ENCODE results near the gene NAXE. TPM values are rescaled to one million over a fixed set of nuclear protein-coding genes. Genes with fewer than 3 reads are reported as not detected.
A peak's percentile ranks its signal among the peaks of the same experiment; 100 is the strongest.

NAXE gene
- total RNA-seq, 1 donor from 2014 or later: 75.6 TPM

DNA sequence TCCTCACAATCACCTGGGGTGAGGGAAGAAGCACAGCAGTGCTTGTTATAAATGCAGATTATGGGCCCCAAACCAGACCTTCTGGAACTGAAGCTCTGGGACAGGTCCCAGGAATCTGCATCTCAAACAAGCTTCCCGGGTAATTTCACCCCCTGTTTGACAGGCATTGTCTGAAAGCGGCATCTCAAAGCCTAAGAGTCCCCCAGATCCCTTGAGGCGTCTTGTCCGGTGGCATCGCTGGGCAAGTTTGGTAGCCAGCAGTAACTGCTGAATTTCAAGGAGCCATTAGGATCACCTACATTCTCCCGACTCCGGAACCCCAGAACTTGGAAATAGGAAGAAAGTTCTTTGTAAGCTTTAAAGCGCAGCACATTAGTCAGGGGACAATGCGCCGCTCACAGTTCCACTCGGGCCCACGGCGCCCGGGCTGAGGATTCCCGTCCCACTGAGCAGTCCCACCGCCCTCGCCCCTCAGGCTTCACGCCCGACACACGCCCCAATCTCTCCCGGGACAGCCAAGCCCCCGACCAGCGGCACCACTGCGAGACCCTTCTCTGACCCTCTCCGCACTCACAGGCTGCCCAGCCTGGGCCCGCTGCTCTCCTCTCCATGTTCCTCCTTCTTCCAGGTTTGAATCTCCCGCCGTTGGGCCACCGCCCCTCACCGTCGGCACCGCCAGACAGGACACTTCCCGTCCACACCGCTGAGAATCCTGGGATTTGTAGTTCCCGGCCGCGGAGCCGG lies 19.5 kb upstream of the NAXE start, which contains the start of gene IQGAP3:
TSS of gene IQGAP3 (minus strand) at position 647 of the 744 bp plus-strand sequence. CDS start at position 611, 36 bp downstream.
- Mint-ChIP-seq H3K9me3 (no peaks in the 10 kb centered on the region), H3K4me3 (peak within 1 kb of the TSS; percentile 83), H3K36me3 (ENCODE audit: low read depth) (no peaks in the 10 kb centered on the region), H3K27me3 (peaks cover 21% of the 10 kb centered on the region), H3K27ac (peak within 1 kb of the TSS; percentile 42), H3K4me1 (peaks cover 13% of the 10 kb centered on the region)
- DNase-seq (peak; percentile 69), ATAC-seq (ENCODE audit: low read depth) (peak; percentile 100)
- no peak for TF ChIP-seq CTCF (IDR thresholded peaks at IDR 0.05)
- intact Hi-C loops (cut with micrococcal nuclease): loop anchor here (2.0 to 5.0 kb wide), 2 partner anchors 45 to 91 kb away; no protein-coding TSS in a partner anchor
- POLR2A ChIA-PET: interaction anchor here (0.5 to 1.6 kb wide), 6 partner anchors 10 to 115 kb away, joined by 3 to 8 read pairs (median 4); partner anchors contain the start of genes MEF2D and NAXE
- CTCF ChIA-PET: interaction anchor here (1.0 to 2.0 kb wide), 3 partner anchors 37 to 186 kb away, joined by 3 to 6 read pairs (median 4); no protein-coding TSS in a partner anchor

- no peak for ATAC-seq (ENCODE audit: low read depth)
- intact Hi-C loops (cut with micrococcal nuclease): loop anchor here (2.0 to 5.0 kb wide), 2 partner anchors 45 to 92 kb away; no protein-coding TSS in a partner anchor
- POLR2A ChIA-PET: interaction anchor here (0.5 to 1.6 kb wide), 5 partner anchors 9 to 115 kb away, joined by 3 to 8 read pairs (median 4); partner anchors contain the start of genes MEF2D and NAXE
Measured at GRCh38 chr1:156572663-156573018, 18.9 kb upstream of the NAXE start.

DNA sequence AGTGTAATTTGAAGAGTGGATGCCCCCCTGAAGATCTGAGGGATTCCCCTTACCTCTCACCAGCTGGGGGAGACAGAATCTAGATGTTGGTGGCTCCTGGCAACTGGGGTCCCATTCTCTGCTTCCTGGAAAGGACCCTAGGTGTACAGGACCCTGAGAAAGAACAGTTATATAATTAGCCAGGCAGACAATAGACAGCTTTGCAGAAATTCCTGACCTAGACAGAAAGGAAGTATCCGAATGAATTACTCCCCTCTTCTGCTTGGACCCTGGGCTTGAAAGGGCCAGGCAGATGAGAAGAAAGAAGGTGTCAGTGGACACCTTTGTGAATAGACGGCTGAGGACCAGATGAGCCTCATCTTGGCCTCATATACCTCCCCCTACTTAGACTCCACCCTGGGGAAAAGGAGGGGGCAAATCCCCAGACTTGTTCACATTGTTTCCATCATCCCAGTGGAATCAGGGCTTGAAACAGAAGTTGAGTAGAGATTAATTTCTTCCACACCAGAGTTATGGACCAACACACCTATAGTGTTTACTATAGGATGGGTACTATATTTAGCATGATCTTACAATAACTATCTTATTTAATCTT lies 17.4 kb upstream of the NAXE start:
- H3K27me3 Mint-ChIP-seq: peaks cover 21% of the 10 kb centered on the region
- no peak for DNase-seq
- no peak overlapping the region for H3K4me3 Mint-ChIP-seq
- POLR2A ChIA-PET: interaction anchor here (0.5 kb wide), 1 partner anchor 30 kb away, joined by 4 read pairs; no protein-coding TSS in a partner anchor
- CTCF ChIA-PET: interaction anchor here (1.6 kb wide), 1 partner anchor 94 kb away, joined by 4 read pairs; no protein-coding TSS in a partner anchor
- no peak for ATAC-seq (ENCODE audit: low read depth)
- H3K4me1 Mint-ChIP-seq: peaks cover 13% of the 10 kb centered on the region
- intact Hi-C loops (cut with micrococcal nuclease): loop anchor here (5.0 kb wide), 1 partner anchor 47 kb away; no protein-coding TSS in a partner anchor
- H3K9me3 Mint-ChIP-seq: no peaks in the 10 kb centered on the region
- no peaks in the 10 kb centered on the region for H3K36me3 Mint-ChIP-seq (ENCODE audit: low read depth)
- H3K27ac Mint-ChIP-seq: no peak overlapping the region
- TF ChIP-seq CTCF (IDR thresholded peaks at IDR 0.05): no peak

More at GRCh38 chr1:156572663-156573018, 18.9 kb upstream of the NAXE start:
- Mint-ChIP-seq H3K27me3 (peaks cover 21% of the 10 kb centered on the region), H3K4me1 (peaks cover 13% of the 10 kb centered on the region), H3K36me3 (ENCODE audit: low read depth) (no peaks in the 10 kb centered on the region), H3K4me3 (peak overlapping the region; percentile 83), H3K9me3 (no peaks in the 10 kb centered on the region), H3K27ac (no peak overlapping the region)
- no peak for DNase-seq
- TF ChIP-seq CTCF (IDR thresholded peaks at IDR 0.05): no peak
- CTCF ChIA-PET: interaction anchor here (1.4 kb wide), 1 partner anchor 36 kb away, joined by 4 read pairs; no protein-coding TSS in a partner anchor

DNA sequence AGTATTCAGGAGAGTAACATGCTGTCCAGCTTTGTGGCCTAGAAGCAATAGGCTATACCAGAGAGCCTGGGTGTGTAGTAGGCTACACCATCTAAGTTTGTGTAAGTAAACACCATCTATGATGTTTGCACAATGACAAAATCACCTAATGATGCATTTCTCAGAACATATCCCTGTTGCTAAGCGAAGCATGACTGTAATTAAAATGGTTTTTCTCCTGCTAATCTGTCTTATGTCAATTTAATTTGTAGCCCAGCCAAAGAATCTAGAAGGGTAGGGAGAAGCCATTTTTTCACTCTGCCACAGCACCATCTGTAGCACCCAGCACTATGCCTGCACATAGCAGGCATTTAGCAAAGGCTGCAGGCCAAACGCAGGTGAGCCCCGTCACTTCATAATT lies 14.0 kb upstream of the NAXE start:
- POLR2A ChIA-PET: no interaction called here
- no peak overlapping the region for H3K4me3 Mint-ChIP-seq
- ATAC-seq (ENCODE audit: low read depth) (no peak), DNase-seq (no peak)
- no peak overlapping the region for H3K27ac Mint-ChIP-seq
- H3K4me1 Mint-ChIP-seq: peaks cover 19% of the 10 kb centered on the region
- no peaks in the 10 kb centered on the region for H3K9me3 Mint-ChIP-seq
- intact Hi-C loops (cut with micrococcal nuclease): no loop called here
- TF ChIP-seq CTCF (IDR thresholded peaks at IDR 0.05): no peak
- CTCF ChIA-PET: no interaction called here
- H3K27me3 Mint-ChIP-seq: peaks cover 3% of the 10 kb centered on the region
- no peaks in the 10 kb centered on the region for H3K36me3 Mint-ChIP-seq (ENCODE audit: low read depth)

DNA sequence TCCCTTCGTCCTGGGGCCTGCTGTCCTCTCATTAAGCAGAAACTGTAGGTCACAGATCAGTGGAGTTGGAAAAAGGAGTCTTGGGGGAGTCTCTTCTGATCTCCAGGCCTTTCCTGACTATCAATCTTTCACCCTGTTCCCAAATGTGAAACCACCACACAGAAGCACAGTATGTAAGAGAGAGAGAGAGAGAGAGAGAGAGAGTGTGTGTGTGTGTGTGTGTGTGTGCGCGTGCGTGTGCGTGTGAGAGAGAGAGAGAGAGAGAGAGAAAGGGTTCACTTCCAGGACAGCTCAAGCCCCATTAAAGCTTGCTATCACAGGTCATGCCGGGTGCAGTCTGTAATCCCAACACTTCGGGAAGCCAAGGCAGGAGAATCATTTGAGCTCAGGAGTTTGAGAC lies 13.5 kb upstream of the NAXE start:
- Mint-ChIP-seq H3K27ac (no peak overlapping the region), H3K36me3 (ENCODE audit: low read depth) (no peaks in the 10 kb centered on the region), H3K9me3 (no peaks in the 10 kb centered on the region), H3K27me3 (no peaks in the 10 kb centered on the region), H3K4me3 (no peak overlapping the region), H3K4me1 (peaks cover 20% of the 10 kb centered on the region)
- DNase-seq (no peak), ATAC-seq (ENCODE audit: low read depth) (no peak)
- ChIA-PET POLR2A (no interaction called here), CTCF (interaction anchor here (0.9 kb wide), 1 partner anchor 30 kb away, joined by 3 read pairs; no protein-coding TSS in a partner anchor)
- TF ChIP-seq CTCF (IDR thresholded peaks at IDR 0.05): no peak
- intact Hi-C loops (cut with micrococcal nuclease): no loop called here

Data from activated B cell treated with CpG ODN at 0.5 μM for 24 hours (primary cell).